ENCODE measurements around the gene ZNF827.

DNA sequence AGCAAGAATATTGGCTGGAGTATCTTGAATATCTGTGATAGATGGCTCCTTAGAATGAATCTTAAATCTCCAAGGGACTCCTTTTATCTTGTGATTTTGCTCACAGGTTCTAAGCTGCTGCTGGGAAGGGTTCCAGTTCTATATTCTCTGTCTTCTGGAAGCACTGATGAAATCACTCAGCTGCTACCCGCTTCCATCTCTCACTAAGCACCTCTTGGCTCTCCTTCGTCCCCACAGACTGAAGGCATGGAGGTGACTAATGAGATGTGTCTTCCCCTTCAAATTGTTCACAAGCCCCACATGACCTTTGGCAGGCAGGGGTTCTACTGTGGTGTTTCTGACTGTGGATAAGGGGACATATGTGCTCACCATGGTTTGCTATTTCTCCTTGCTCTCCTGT, 182.8 kb downstream of the ZNF827 start:
- TF ChIP-seq EP300 (IDR thresholded peaks at IDR 0.05) (no peak), POLR2A (IDR thresholded peaks at IDR 0.05) (no peak), POLR2AphosphoS5 (IDR thresholded peaks at IDR 0.05) (no peak)
- TF ChIP-seq, protein P1, sequence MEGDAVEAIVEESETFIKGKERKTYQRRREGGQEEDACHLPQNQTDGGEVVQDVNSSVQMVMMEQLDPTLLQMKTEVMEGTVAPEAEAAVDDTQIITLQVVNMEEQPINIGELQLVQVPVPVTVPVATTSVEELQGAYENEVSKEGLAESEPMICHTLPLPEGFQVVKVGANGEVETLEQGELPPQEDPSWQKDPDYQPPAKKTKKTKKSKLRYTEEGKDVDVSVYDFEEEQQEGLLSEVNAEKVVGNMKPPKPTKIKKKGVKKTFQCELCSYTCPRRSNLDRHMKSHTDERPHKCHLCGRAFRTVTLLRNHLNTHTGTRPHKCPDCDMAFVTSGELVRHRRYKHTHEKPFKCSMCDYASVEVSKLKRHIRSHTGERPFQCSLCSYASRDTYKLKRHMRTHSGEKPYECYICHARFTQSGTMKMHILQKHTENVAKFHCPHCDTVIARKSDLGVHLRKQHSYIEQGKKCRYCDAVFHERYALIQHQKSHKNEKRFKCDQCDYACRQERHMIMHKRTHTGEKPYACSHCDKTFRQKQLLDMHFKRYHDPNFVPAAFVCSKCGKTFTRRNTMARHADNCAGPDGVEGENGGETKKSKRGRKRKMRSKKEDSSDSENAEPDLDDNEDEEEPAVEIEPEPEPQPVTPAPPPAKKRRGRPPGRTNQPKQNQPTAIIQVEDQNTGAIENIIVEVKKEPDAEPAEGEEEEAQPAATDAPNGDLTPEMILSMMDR (IDR thresholded peaks at IDR 0.05) = no peak

All from gastroesophageal sphincter (tissue), 3 donors.